ENCODE measurements around the gene SLC2A11.

DNA sequence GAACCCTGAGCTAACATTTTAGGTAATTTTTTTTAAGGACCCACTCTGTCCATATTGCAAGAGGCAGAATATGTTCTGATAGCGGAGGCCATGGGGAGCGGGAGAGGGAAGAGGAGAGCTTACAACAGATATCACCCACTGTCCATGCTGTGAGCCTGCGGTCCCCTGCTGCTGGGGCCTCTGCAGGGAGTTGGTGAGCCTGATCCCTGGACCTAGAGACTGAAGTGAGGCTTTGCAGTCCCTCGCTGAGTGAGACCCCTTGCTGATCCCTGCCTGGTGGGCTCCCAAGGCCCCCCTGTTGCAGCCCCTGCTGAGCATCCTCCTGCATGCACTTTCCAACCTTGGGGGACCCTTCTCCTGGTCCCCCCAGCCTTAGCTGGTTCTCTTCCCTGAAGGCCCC lies 49.0 kb downstream of the SLC2A11 start:
- TF ChIP-seq, protein P1, sequence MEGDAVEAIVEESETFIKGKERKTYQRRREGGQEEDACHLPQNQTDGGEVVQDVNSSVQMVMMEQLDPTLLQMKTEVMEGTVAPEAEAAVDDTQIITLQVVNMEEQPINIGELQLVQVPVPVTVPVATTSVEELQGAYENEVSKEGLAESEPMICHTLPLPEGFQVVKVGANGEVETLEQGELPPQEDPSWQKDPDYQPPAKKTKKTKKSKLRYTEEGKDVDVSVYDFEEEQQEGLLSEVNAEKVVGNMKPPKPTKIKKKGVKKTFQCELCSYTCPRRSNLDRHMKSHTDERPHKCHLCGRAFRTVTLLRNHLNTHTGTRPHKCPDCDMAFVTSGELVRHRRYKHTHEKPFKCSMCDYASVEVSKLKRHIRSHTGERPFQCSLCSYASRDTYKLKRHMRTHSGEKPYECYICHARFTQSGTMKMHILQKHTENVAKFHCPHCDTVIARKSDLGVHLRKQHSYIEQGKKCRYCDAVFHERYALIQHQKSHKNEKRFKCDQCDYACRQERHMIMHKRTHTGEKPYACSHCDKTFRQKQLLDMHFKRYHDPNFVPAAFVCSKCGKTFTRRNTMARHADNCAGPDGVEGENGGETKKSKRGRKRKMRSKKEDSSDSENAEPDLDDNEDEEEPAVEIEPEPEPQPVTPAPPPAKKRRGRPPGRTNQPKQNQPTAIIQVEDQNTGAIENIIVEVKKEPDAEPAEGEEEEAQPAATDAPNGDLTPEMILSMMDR (conservative IDR thresholded peaks at IDR 0.05 in 1 of 2, IDR thresholded peaks at IDR 0.05 in 1 of 2; ENCODE audit: low read depth in 1 of 2, low read length in 2 of 2) = no peak
- no peak for TF ChIP-seq EZH2 (IDR thresholded peaks at IDR 0.05; ENCODE audit: low read length, missing control alignments)
